HCT116 (cell line): Measurements from ENCODE around the gene ATP1B4. TPM values are rescaled to one million over a fixed set of nuclear protein-coding genes. Genes with fewer than 3 reads are reported as not detected.

Experiments used
- ATAC-seq: fragments of 200-7000 bp; cut with Tn5 transposase; 2 replicates; pipeline ENCODE4 v1.9.1; 2020; ENCODE audit warnings: mild to moderate bottlenecking, moderate library complexity
- BruUV-seq: library from RNA; stranded (reverse); fragments of 400-500 nt; replicated peaks from 2 replicates; lab custom pipeline; 2021; lab: Mats Ljungman, UMichigan
- CTCF ChIA-PET: fragments of 300-600 bp; sonication (Branson Sonifier 250); formaldehyde crosslinking; loops from one replicate; lab custom pipeline; 2021; ENCODE audit warnings: antibody characterized with exemption; lab: Charles Lee
- POLR2A ChIA-PET: fragments of 300-600, 350-600 bp; sonication (Branson Sonifier 250); formaldehyde crosslinking; loops from one replicate; lab custom pipeline; 2021; ENCODE audit warnings: antibody characterized with exemption; lab: Charles Lee
- RAD21 ChIA-PET, 2 experiments: fragments of 300-600 bp; sonication (Branson Sonifier 250); formaldehyde crosslinking; loops; one replicate each; lab custom pipeline; 2023; ENCODE audit warnings: low total read pairs in 2 of 2; ENCODE audit not compliant: uncharacterized antibody in 2 of 2, unreplicated experiment in 2 of 2, low non-redundant PET in 1 of 2; lab: Charles Lee
- DNase-seq: peaks from one replicate; pipeline ENCODE4 v3.0.0-alpha.2; 2010; ENCODE audit warnings: low read depth, low spot score
- H2AFZ ChIP-seq: fragments of 200-600 bp; shearing (Covaris generic), sonication (generic); 2 replicates; pipeline ENCODE4 v1.6.1; 2017; ENCODE audit warnings: low read depth, mixed run types, mixed read lengths, antibody characterized with exemption, low read length; ENCODE audit not compliant: poor library complexity, severe bottlenecking
- H3K27ac ChIP-seq: 2 replicates; pipeline ENCODE4 v1.5.1; 2012; ENCODE audit warnings: low read depth, low read length
- H3K27me3 ChIP-seq: fragments of 200-600 bp; sonication (generic); 2 replicates; pipeline ENCODE4 v1.6.1; 2016; ENCODE audit warnings: mixed run types, low read length, mixed read lengths; ENCODE audit not compliant: insufficient read depth
- H3K36me3 ChIP-seq, 2 experiments: fragments of 200-500 bp in 1 of 2; fragments of 200-600 bp in 1 of 2; sonication (Bioruptor generic) in 1 of 2; sonication (generic) in 1 of 2; 2 replicates each; pipeline versions ENCODE4 v1.5.1 to v1.6.1; 2014 to 2016; ENCODE audit warnings: low read length in 2 of 2, inconsistent platforms in 1 of 2, mixed read lengths in 1 of 2, mixed run types in 1 of 2; ENCODE audit not compliant: insufficient read depth in 2 of 2, control insufficient read depth in 1 of 2
- H3K4me1 ChIP-seq, 2 experiments: fragments of 200-600 bp in 1 of 2; sonication (generic) in 1 of 2; 2 replicates each; pipeline versions ENCODE4 v1.5.1 to v1.6.1; 2012 to 2017; ENCODE audit warnings: low read length in 2 of 2, inconsistent platforms in 1 of 2, mild to moderate bottlenecking in 1 of 2, mixed read lengths in 1 of 2, mixed run types in 1 of 2, moderate library complexity in 1 of 2; ENCODE audit not compliant: insufficient read depth in 2 of 2, control insufficient read depth in 1 of 2
- H3K4me2 ChIP-seq: fragments of 200-600 bp; sonication (generic); 2 replicates; pipeline ENCODE4 v1.6.1; 2017; ENCODE audit warnings: mixed run types, low read length, mixed read lengths
- H3K4me3 ChIP-seq, 2 experiments: fragments of 200-600 bp in 1 of 2; sonication (generic) in 1 of 2; replicated peaks in 1 of 2; 2 replicates each; pipeline ENCODE4 v1.5.1; 2011 to 2016; ENCODE audit warnings: low read length in 2 of 2, control low read depth in 1 of 2, low read depth in 1 of 2, mild to moderate bottlenecking in 1 of 2, mixed read lengths in 1 of 2, mixed run types in 1 of 2
- H3K79me2 ChIP-seq: fragments of 200-600 bp; sonication (generic); 2 replicates; pipeline ENCODE4 v1.6.1; 2017; ENCODE audit warnings: mild to moderate bottlenecking, mixed run types, low read length, moderate library complexity, mixed read lengths; ENCODE audit not compliant: insufficient read depth
- H3K9ac ChIP-seq: fragments of 200-600 bp; sonication (generic); 2 replicates; pipeline ENCODE4 v1.6.1; 2016; ENCODE audit warnings: low read length, mixed read lengths
- H3K9me2 ChIP-seq: fragments of 200-600 bp; sonication (generic), shearing (Covaris generic); 2 replicates; pipeline ENCODE4 v1.6.1; 2017; ENCODE audit warnings: mixed run types, mild to moderate bottlenecking, moderate library complexity; ENCODE audit not compliant: insufficient read depth
- H3K9me3 ChIP-seq, 2 experiments: fragments of 200-500 bp in 1 of 2; fragments of 200-600 bp in 1 of 2; sonication (Bioruptor generic) in 1 of 2; sonication (generic) in 1 of 2; 2 replicates each; pipeline ENCODE4 v1.6.1; 2014 to 2017; ENCODE audit warnings: low read length in 2 of 2, mixed read lengths in 2 of 2, inconsistent platforms in 1 of 2, low read depth in 1 of 2, mild to moderate bottlenecking in 1 of 2, mixed run types in 1 of 2, moderate library complexity in 1 of 2; ENCODE audit not compliant: control insufficient read depth in 1 of 2, insufficient read depth in 1 of 2
- H4K20me1 ChIP-seq: fragments of 200-600 bp; sonication (generic), shearing (Covaris generic); 2 replicates; pipeline ENCODE4 v1.6.1; 2017; ENCODE audit warnings: mixed run types, mild to moderate bottlenecking, moderate library complexity; ENCODE audit not compliant: insufficient read depth
- CBX3 ChIP-seq: IDR thresholded peaks from 2 replicates; pipeline ENCODE4 v1.6.1; 2012; ENCODE audit warnings: low read depth
- CEBPB ChIP-seq: IDR thresholded peaks from 2 replicates; pipeline ENCODE4 v1.6.1; 2012; ENCODE audit warnings: low read depth
- CTCF ChIP-seq, 3 experiments: fragments of 200-600 bp in 1 of 3; sonication (generic) in 1 of 3; IDR thresholded peaks in 2 of 3; conservative IDR thresholded peaks in 1 of 3; 2 replicates each; pipeline ENCODE4 v1.5.1; 2012 to 2017; ENCODE audit warnings: low read depth in 2 of 3, low read length in 2 of 3, antibody characterized with exemption in 1 of 3, borderline replicate concordance in 1 of 3, control low read depth in 1 of 3, mild to moderate bottlenecking in 1 of 3, mixed read lengths in 1 of 3, mixed run types in 1 of 3, moderate library complexity in 1 of 3; ENCODE audit not compliant: insufficient read depth in 1 of 3
- EZH2phosphoT487 ChIP-seq: fragments of 200-600 bp; IDR thresholded peaks from 2 replicates; pipeline ENCODE4 v1.6.1; 2018; ENCODE audit warnings: antibody characterized with exemption, borderline replicate concordance
- JUND ChIP-seq: IDR thresholded peaks from 2 replicates; pipeline ENCODE4 v1.6.1; 2012
- RAD21 ChIP-seq: IDR thresholded peaks from 2 replicates; pipeline ENCODE4 v1.6.1; 2012; ENCODE audit warnings: low read depth, mild to moderate bottlenecking
- REST ChIP-seq: IDR thresholded peaks from 2 replicates; pipeline ENCODE4 v1.6.1; 2012; ENCODE audit warnings: low read depth
- ZBTB33 ChIP-seq: IDR thresholded peaks from 2 replicates; pipeline ENCODE4 v1.6.1; 2011; ENCODE audit warnings: mild to moderate bottlenecking, low read length, moderate library complexity; ENCODE audit not compliant: insufficient replicate concordance; ENCODE audit errors: extremely low read depth
- ZFX ChIP-seq: fragments of 450-650 bp; IDR thresholded peaks from 2 replicates; pipeline ENCODE4 v1.6.1; 2017
- intact Hi-C: fragments of 100-400 bp; cut with micrococcal nuclease; formaldehyde crosslinking; loops from 2 replicates; pipeline ENCODE4 v1.10.0; 2022
- total RNA-seq: library from RNA; stranded (reverse); gene quantifications from one replicate; pipeline ENCODE4 v1.2.1, GENCODE V29; 2021; ENCODE audit not compliant: unreplicated experiment

Gene ATP1B4
- total RNA-seq, 1 experiment from 2014 or later, result not detected

- Histone ChIP-seq H3K4me2 (no peak overlapping the region), H4K20me1 (no peaks in the 10 kb centered on the region), H3K9me3 (no peaks in the 10 kb centered on the region), H3K27me3 (no peaks in the 10 kb centered on the region), H3K9ac (no peak overlapping the region), H3K4me3 (no peak overlapping the region), H3K27ac (no peak overlapping the region), H3K9me2 (no peaks in the 10 kb centered on the region), H3K79me2 (no peaks in the 10 kb centered on the region), H3K36me3 (no peaks in the 10 kb centered on the region), H3K4me1 (no peaks in the 10 kb centered on the region), H2AFZ (no peak overlapping the region)
- ChIA-PET CTCF (interaction anchor here (1.2 to 2.0 kb wide), 3 partner anchors 72 to 105 kb away, joined by 3 to 15 read pairs (median 12); no protein-coding TSS in a partner anchor), POLR2A (no interaction called here), RAD21 (interaction anchor here (0.7 to 1.0 kb wide), 2 partner anchors 71 to 105 kb away, joined by 3 to 4 read pairs; no protein-coding TSS in a partner anchor)
- no TSS peak for BruUV-seq
- ATAC-seq (peak; percentile 81), DNase-seq (peak; percentile 29)
- intact Hi-C loops, result loop anchor here (5.0 kb wide), 2 partner anchors 72 to 87 kb away; partner anchors contain the start of gene LAMP2
- TF ChIP-seq RAD21 (peak; percentile 67), ZFX (no peak), CTCF (IDR thresholded peaks at IDR 0.05 in 2 of 3, conservative IDR thresholded peaks at IDR 0.05 in 1 of 3; ENCODE audit: borderline replicate concordance in 1 of 3, insufficient read depth in 1 of 3, low read depth in 2 of 3, low read length in 2 of 3) (peak; percentile 51 to 53 (median 51); a peak in 5 of 6 replicates), CEBPB (no peak)
These were observed 18.8 kb downstream of the ATP1B4 start for GRCh38 chrX:120380699-120381098.

- DNase-seq, result no peak
- no peaks in the 10 kb centered on the region for H3K4me1 ChIP-seq
- RAD21 ChIA-PET, result no interaction called here
- H3K36me3 ChIP-seq, result no peaks in the 10 kb centered on the region
- no peaks in the 10 kb centered on the region for H3K9me3 ChIP-seq
- no peak overlapping the region for H3K4me3 ChIP-seq
- no peak for ATAC-seq
- TF ChIP-seq EZH2phosphoT487 (no peak), CBX3 (no peak), JUND (no peak), REST (peak; percentile 37), ZBTB33 (no peak)
- no peak overlapping the region for H3K27ac ChIP-seq
- H4K20me1 ChIP-seq, result no peaks in the 10 kb centered on the region
- H3K9me2 ChIP-seq, result no peaks in the 10 kb centered on the region
- H2AFZ ChIP-seq, result no peak overlapping the region
- CTCF ChIA-PET, result no interaction called here
- no peak overlapping the region for H3K9ac ChIP-seq
- POLR2A ChIA-PET, result no interaction called here
- intact Hi-C loops, result no loop called here
- no peaks in the 10 kb centered on the region for H3K79me2 ChIP-seq
- no TSS peak for BruUV-seq
- no peak overlapping the region for H3K4me2 ChIP-seq
- no peaks in the 10 kb centered on the region for H3K27me3 ChIP-seq
These were observed 39.4 kb downstream of the ATP1B4 start for GRCh38 chrX:120401301-120401700.
